GDM1 (cell line): ENCODE measurements around the gene LZTS2.

Experiments
- DNase-seq: peaks from one replicate; lab custom pipeline; 2025; lab: John Stamatoyannopoulos, UW

Gene LZTS2

GRCh38 chr10:100998183-100998990 lies 1.2 kb upstream of the LZTS2 start:
- peak; percentile 71 for DNase-seq

- DNase-seq: peak; percentile 74
These were observed 442 bp upstream of the LZTS2 start for GRCh38 chr10:100998991-100999741.

GRCh38 chr10:101000127-101000914 lies 713 bp downstream of the LZTS2 start:
- no peak for DNase-seq

GRCh38 chr10:101000915-101001658 lies 1.5 kb downstream of the LZTS2 start:
- DNase-seq: no peak

GRCh38 chr10:101001659-101002035 lies 2.0 kb downstream of the LZTS2 start:
- DNase-seq: no peak

GRCh38 chr10:101002456-101002855 lies 2.8 kb downstream of the LZTS2 start:
- no peak for DNase-seq

GRCh38 chr10:101003639-101004206 lies 4.1 kb downstream of the LZTS2 start:
- DNase-seq: no peak

GRCh38 chr10:101005361-101005760 lies 5.8 kb downstream of the LZTS2 start:
- no peak for DNase-seq

- no peak for DNase-seq
These were observed 6.4 kb downstream of the LZTS2 start for GRCh38 chr10:101005869-101006567.

GRCh38 chr10:101006593-101007098 lies 7.0 kb downstream of the LZTS2 start:
- DNase-seq: no peak

- DNase-seq: no peak
These were observed 7.6 kb downstream of the LZTS2 start for GRCh38 chr10:101007099-101007711.

- no peak for DNase-seq
These were observed 8.6 kb downstream of the LZTS2 start for GRCh38 chr10:101007915-101008822.

GRCh38 chr10:101008823-101009423 lies 9.3 kb downstream of the LZTS2 start:
- DNase-seq: no peak

- no peak for DNase-seq
These were observed 10.7 kb downstream of the LZTS2 start for GRCh38 chr10:101010329-101010728.

- DNase-seq: no peak
These were observed 12.2 kb downstream of the LZTS2 start for GRCh38 chr10:101011517-101012423.

GRCh38 chr10:101012525-101013364 lies 13.1 kb downstream of the LZTS2 start:
- DNase-seq: peak; percentile 67

GRCh38 chr10:101013365-101013825 lies 13.8 kb downstream of the LZTS2 start:
- no peak for DNase-seq
